EL (cell line): ENCODE measurements around the gene FBH1.
A peak's percentile ranks its signal among the peaks of the same experiment; 100 is the strongest.
"Not testable (repeated sequence)": the region's sequence is repeated elsewhere in the genome, so short reads cannot be mapped to it uniquely, and the experiment has no call there.

Source experiments
- DNase-seq: peaks from one replicate; pipeline ENCODE4 v3.0.0-alpha.2; 2016

The FBH1 gene

GRCh38 chr10:5889624-5890451 is at the start of gene FBH1, which contains the start of gene ANKRD16:
Gene FBH1, plus strand, starts transcription at chr10:5890243. Its CDS starts 103 bp downstream, at chr10:5890346.
Gene ANKRD16, minus strand, starts transcription at chr10:5889893. Its CDS starts 539 bp downstream, at chr10:5889354.
- peak; percentile 99 for DNase-seq

- no peak for DNase-seq
These were observed 49.4 kb upstream of the FBH1 start for GRCh38 chr10:5840314-5841307.

GRCh38 chr10:5841965-5842364 is 48.1 kb upstream of the FBH1 start:
- no peak for DNase-seq

GRCh38 chr10:5843686-5844344 is 46.2 kb upstream of the FBH1 start:
- no peak for DNase-seq

- DNase-seq, result peak; percentile 77
These were observed 45.5 kb upstream of the FBH1 start for GRCh38 chr10:5844345-5845055.

GRCh38 chr10:5846667-5847066 is 43.4 kb upstream of the FBH1 start:
- DNase-seq, result not testable (repeated sequence)

GRCh38 chr10:5854131-5854475 is 35.9 kb upstream of the FBH1 start:
- no peak for DNase-seq

GRCh38 chr10:5855979-5856700 is 33.9 kb upstream of the FBH1 start:
- DNase-seq, result no peak

GRCh38 chr10:5856701-5857004 is 33.4 kb upstream of the FBH1 start:
- no peak for DNase-seq

GRCh38 chr10:5858811-5859210 is 31.2 kb upstream of the FBH1 start:
- DNase-seq, result no peak

GRCh38 chr10:5860066-5860465 is 30.0 kb upstream of the FBH1 start:
- no peak for DNase-seq

GRCh38 chr10:5862360-5862961 is 27.6 kb upstream of the FBH1 start:
- peak; percentile 13 for DNase-seq

- DNase-seq, result not testable (repeated sequence)
These were observed 26.9 kb upstream of the FBH1 start for GRCh38 chr10:5862981-5863685.

GRCh38 chr10:5866451-5867081 is 23.5 kb upstream of the FBH1 start:
- DNase-seq, result not testable (repeated sequence)

- not testable (repeated sequence) for DNase-seq
These were observed 22.9 kb upstream of the FBH1 start for GRCh38 chr10:5867091-5867615.

GRCh38 chr10:5868383-5868782 is 21.7 kb upstream of the FBH1 start:
- DNase-seq, result not testable (repeated sequence)

- no peak for DNase-seq
These were observed 20.9 kb upstream of the FBH1 start for GRCh38 chr10:5869156-5869555.

- DNase-seq, result no peak
These were observed 18.4 kb upstream of the FBH1 start for GRCh38 chr10:5871596-5871995.

GRCh38 chr10:5873515-5873995 is 16.5 kb upstream of the FBH1 start:
- peak; percentile 75 for DNase-seq
